WTC11 (cell line): Measurements from ENCODE around the gene FHIT.

ENCODE experiments used
- CTCF ChIP-seq: fragments of 200-600 bp; IDR thresholded peaks from 2 replicates; pipeline ENCODE4 v1.8.0; 2022; ENCODE audit warnings: antibody characterized with exemption
- E2F4 ChIP-seq: sonication (generic); formaldehyde crosslinking; IDR thresholded peaks from 2 replicates; pipeline ENCODE4 v1.8.1; 2022; ENCODE audit warnings: low read depth, mild to moderate bottlenecking, moderate library complexity, missing genetic modification reagents, borderline replicate concordance
- ELF4 ChIP-seq: sonication (generic); formaldehyde crosslinking; IDR thresholded peaks from 2 replicates; pipeline ENCODE4 v1.8.1; 2022; ENCODE audit warnings: low read depth, mild to moderate bottlenecking, moderate library complexity, missing genetic modification reagents
- NR3C1 ChIP-seq: sonication (generic); formaldehyde crosslinking; conservative IDR thresholded peaks from 2 replicates; pipeline ENCODE4 v1.8.1; 2023; ENCODE audit warnings: low read depth, mild to moderate bottlenecking, missing genetic modification reagents
- TCF7 ChIP-seq: sonication (generic); formaldehyde crosslinking; IDR thresholded peaks from 2 replicates; pipeline ENCODE4 v1.8.0; 2022; ENCODE audit warnings: mild to moderate bottlenecking, low read depth, missing genetic modification reagents, moderate library complexity
- ZNF138 ChIP-seq: sonication (generic); formaldehyde crosslinking; conservative IDR thresholded peaks from 2 replicates; pipeline ENCODE4 v1.8.1; 2022; ENCODE audit warnings: mild to moderate bottlenecking, moderate library complexity, missing genetic modification reagents
- ZNF532 ChIP-seq: fragments of 250-450 bp; sonication (Bioruptor Pico); IDR thresholded peaks from 2 replicates; pipeline ENCODE4 v1.9.0; 2021; ENCODE audit warnings: mild to moderate bottlenecking, borderline replicate concordance
- TF ChIP-seq, protein P1 (sequence below): sonication (generic); formaldehyde crosslinking; IDR thresholded peaks from 2 replicates; pipeline ENCODE4 v1.8.1; 2023; ENCODE audit warnings: mild to moderate bottlenecking, missing genetic modification reagents, moderate library complexity
- TF ChIP-seq, protein P2 (sequence below): sonication (generic); formaldehyde crosslinking; IDR thresholded peaks from 2 replicates; pipeline ENCODE4 v1.8.0; 2022; ENCODE audit warnings: mild to moderate bottlenecking, missing genetic modification reagents
- TF ChIP-seq, protein P3 (sequence below): sonication (generic); formaldehyde crosslinking; IDR thresholded peaks from 2 replicates; pipeline ENCODE4 v1.8.0; 2023; ENCODE audit warnings: missing genetic modification reagents

DNA sequence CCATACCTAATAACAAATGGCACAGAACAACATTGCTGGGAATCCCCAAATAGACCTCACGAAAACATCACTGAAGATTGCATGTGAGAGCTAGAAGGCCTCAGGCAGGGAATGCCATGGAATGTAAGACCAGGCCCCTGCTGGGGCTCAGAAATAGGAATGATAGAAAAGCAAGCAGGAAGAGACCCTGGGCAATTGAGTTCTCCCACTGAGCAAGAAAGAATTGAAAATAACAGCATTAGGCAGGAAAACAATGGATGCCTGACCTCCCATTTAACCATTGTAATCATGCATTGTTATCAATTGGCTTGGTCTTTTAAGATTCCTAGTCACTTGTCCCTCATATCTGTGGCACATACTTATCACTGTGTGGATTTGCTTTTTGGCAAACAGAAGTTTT lies 581.6 kb downstream of the FHIT start:
- TF ChIP-seq, protein P1, sequence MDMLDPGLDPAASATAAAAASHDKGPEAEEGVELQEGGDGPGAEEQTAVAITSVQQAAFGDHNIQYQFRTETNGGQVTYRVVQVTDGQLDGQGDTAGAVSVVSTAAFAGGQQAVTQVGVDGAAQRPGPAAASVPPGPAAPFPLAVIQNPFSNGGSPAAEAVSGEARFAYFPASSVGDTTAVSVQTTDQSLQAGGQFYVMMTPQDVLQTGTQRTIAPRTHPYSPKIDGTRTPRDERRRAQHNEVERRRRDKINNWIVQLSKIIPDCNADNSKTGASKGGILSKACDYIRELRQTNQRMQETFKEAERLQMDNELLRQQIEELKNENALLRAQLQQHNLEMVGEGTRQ (CRISPR knock-in tag): no peak
- TF ChIP-seq, protein P2, sequence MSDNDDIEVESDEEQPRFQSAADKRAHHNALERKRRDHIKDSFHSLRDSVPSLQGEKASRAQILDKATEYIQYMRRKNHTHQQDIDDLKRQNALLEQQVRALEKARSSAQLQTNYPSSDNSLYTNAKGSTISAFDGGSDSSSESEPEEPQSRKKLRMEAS (CRISPR knock-in tag): no peak
- TF ChIP-seq CTCF: no peak
- TF ChIP-seq ELF4 (CRISPR knock-in tag): no peak
- no peak for TF ChIP-seq E2F4 (CRISPR knock-in tag)
- TF ChIP-seq, protein P3, sequence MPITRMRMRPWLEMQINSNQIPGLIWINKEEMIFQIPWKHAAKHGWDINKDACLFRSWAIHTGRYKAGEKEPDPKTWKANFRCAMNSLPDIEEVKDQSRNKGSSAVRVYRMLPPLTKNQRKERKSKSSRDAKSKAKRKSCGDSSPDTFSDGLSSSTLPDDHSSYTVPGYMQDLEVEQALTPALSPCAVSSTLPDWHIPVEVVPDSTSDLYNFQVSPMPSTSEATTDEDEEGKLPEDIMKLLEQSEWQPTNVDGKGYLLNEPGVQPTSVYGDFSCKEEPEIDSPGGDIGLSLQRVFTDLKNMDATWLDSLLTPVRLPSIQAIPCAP (CRISPR knock-in tag): no peak
- no peak for TF ChIP-seq ZNF138 (CRISPR knock-in tag)
- TF ChIP-seq NR3C1: no peak
- no peak for TF ChIP-seq ZNF532
- TF ChIP-seq TCF7 (CRISPR knock-in tag): no peak
